Natural killer cell (primary cell): ENCODE measurements around the gene ST6GALNAC4. TPM values are rescaled to one million over a fixed set of nuclear protein-coding genes. Genes with fewer than 3 reads are reported as not detected.

Experiments used
- ATAC-seq, 3 donors: fragments of 150-1000 bp in 2 of 3; fragments of 200-7000 bp in 1 of 3; cut with Tn5 transposase; 1 replicate in 1 of 3; 2 replicates in 2 of 3; pipeline ENCODE4 v1.10.0; 2021; ENCODE audit warnings: mild to moderate bottlenecking in 2 of 3, moderate library complexity in 2 of 3
- DNase-seq, 2 donors: peaks; one replicate each; pipeline versions ENCODE4 v3.0.0 to v3.0.0-alpha.2; 2013 to 2021; ENCODE audit warnings: mixed read lengths in 1 of 2
- H3K27ac ChIP-seq: one replicate; pipeline ENCODE4 v1.5.1; 2013; ENCODE audit warnings: mild to moderate bottlenecking, low read length
- H3K27me3 ChIP-seq: one replicate; pipeline ENCODE4 v1.6.1; 2013; ENCODE audit warnings: low read length; ENCODE audit not compliant: control insufficient read depth, insufficient read depth
- H3K36me3 ChIP-seq: one replicate; pipeline ENCODE4 v1.6.1; 2013; ENCODE audit warnings: low read length; ENCODE audit not compliant: control insufficient read depth, insufficient read depth
- H3K4me1 ChIP-seq: one replicate; pipeline ENCODE4 v1.6.1; 2013; ENCODE audit warnings: low read length; ENCODE audit not compliant: control insufficient read depth, insufficient read depth
- H3K4me3 ChIP-seq: one replicate; pipeline ENCODE4 v1.5.1; 2013; ENCODE audit warnings: low read length
- H3K9me3 ChIP-seq: one replicate; pipeline ENCODE4 v1.6.1; 2013; ENCODE audit warnings: low read length; ENCODE audit not compliant: control insufficient read depth, insufficient read depth
- H3K27ac Mint-ChIP-seq, 2 donors: one replicate each; pipeline ENCODE4 v1.8.0; 2022; ENCODE audit warnings: mild to moderate bottlenecking in 2 of 2, mixed read lengths in 2 of 2, moderate library complexity in 1 of 2
- H3K27me3 Mint-ChIP-seq, 2 donors: one replicate each; pipeline ENCODE4 v1.8.0; 2022; ENCODE audit warnings: low read depth in 2 of 2, mixed read lengths in 2 of 2
- H3K36me3 Mint-ChIP-seq: one replicate; pipeline ENCODE4 v1.8.0; 2022; ENCODE audit warnings: mixed read lengths
- H3K4me1 Mint-ChIP-seq, 2 donors: one replicate each; pipeline ENCODE4 v1.8.0; 2022; ENCODE audit warnings: mixed read lengths in 2 of 2
- H3K4me3 Mint-ChIP-seq: one replicate; pipeline ENCODE4 v1.8.0; 2022; ENCODE audit warnings: mild to moderate bottlenecking, moderate library complexity, mixed read lengths
- H3K9me3 Mint-ChIP-seq, 2 donors: one replicate each; pipeline ENCODE4 v1.8.0; 2022; ENCODE audit warnings: mixed read lengths in 2 of 2
- WGBS: methylation state at CpG from one replicate; pipeline ENCODE4 v1.1.7; 2013; ENCODE audit warnings: missing lambda C conversion rate; ENCODE audit not compliant: insufficient coverage; 5-methylcytosine and 5-hydroxymethylcytosine counted together
- intact Hi-C: fragments of 100-400 bp; cut with micrococcal nuclease; formaldehyde crosslinking; loops from one replicate; pipeline ENCODE4 v1.14.2; 2022
- total RNA-seq, 4 donors: library from RNA; stranded (reverse); fragments of 120-200 nt in 1 of 4; gene quantifications; one replicate each; pipeline versions ENCODE4 v1.2.3 to v1.2.4, GENCODE V29; 2013 to 2022
- TF ChIP-seq, protein P1 (sequence below): fragments of 200-600 bp; IDR thresholded peaks from one replicate; pipeline ENCODE4 v1.8.0; 2022; ENCODE audit warnings: antibody characterized with exemption

The ST6GALNAC4 gene
- total RNA-seq, 3 donors from 2014 or later (not counting 1 experiment from before 2014, with no cell fraction given) = 18.8 to 33.0 (median 20.4) TPM

DNA sequence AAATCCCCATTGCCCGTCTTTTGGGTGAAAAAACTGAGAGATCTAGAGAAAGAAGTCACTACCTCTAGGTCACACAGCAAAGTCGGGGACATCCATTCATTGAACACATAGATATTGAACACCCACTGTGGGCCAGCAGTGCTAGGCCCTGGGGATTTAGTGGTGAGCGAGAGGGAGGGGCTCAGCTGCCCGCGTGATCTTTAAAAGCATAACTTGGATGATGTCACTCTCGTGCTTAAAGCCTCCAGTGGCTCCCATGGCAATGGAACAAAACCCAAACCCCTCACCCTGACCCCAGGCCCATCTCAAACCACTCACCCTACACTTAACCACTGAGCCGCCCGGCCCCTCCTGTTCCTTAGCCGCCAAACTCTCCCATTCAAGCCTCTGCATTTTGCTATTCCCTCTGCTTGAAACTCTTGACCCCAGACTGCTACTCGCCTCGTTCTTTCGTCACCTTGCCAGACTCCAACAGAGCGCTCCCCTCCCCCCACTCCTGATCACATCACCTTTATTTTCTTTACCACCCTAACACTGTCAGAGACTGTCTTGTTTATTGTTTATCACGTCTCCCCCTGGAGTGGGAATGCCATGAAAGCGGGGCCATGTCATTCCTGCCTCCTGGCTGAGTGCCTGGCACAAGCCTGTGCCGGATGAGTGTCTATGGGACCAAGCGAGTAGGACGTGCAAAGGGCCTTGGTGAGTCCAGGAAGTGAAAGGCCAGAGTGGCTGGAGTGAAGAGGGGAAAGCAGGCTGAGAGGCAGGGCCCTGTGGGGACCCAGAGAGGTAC is 14.4 kb upstream of the ST6GALNAC4 start:
- Histone ChIP-seq H3K9me3 (no peaks in the 10 kb centered on the region), H3K27me3 (peaks cover 16% of the 10 kb centered on the region), H3K4me1 (peaks cover 49% of the 10 kb centered on the region), H3K4me3 (peak overlapping the region; percentile 27), H3K27ac (no peak overlapping the region), H3K36me3 (peaks cover 4% of the 10 kb centered on the region)
- TF ChIP-seq, protein P1, sequence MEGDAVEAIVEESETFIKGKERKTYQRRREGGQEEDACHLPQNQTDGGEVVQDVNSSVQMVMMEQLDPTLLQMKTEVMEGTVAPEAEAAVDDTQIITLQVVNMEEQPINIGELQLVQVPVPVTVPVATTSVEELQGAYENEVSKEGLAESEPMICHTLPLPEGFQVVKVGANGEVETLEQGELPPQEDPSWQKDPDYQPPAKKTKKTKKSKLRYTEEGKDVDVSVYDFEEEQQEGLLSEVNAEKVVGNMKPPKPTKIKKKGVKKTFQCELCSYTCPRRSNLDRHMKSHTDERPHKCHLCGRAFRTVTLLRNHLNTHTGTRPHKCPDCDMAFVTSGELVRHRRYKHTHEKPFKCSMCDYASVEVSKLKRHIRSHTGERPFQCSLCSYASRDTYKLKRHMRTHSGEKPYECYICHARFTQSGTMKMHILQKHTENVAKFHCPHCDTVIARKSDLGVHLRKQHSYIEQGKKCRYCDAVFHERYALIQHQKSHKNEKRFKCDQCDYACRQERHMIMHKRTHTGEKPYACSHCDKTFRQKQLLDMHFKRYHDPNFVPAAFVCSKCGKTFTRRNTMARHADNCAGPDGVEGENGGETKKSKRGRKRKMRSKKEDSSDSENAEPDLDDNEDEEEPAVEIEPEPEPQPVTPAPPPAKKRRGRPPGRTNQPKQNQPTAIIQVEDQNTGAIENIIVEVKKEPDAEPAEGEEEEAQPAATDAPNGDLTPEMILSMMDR = no peak
- Mint-ChIP-seq H3K4me1 (peaks cover 25 to 47% of the 10 kb centered on the region in 2 donors), H3K27ac (peak overlapping the region in 1 of 2 donors; percentile 58), H3K36me3 (no peaks in the 10 kb centered on the region), H3K9me3 (no peaks in the 10 kb centered on the region), H3K4me3 (peak overlapping the region; percentile 69), H3K27me3 (peaks cover under 1 to 2% of the 10 kb centered on the region in 2 donors)
- WGBS = 52% methylated on average over 18 of the region's 18 CpGs
- peak in 1 of 2 donors; percentile 58 for DNase-seq
- intact Hi-C loops = no loop called here
- ATAC-seq = peak in 2 of 3 donors; percentile 36 to 41

DNA sequence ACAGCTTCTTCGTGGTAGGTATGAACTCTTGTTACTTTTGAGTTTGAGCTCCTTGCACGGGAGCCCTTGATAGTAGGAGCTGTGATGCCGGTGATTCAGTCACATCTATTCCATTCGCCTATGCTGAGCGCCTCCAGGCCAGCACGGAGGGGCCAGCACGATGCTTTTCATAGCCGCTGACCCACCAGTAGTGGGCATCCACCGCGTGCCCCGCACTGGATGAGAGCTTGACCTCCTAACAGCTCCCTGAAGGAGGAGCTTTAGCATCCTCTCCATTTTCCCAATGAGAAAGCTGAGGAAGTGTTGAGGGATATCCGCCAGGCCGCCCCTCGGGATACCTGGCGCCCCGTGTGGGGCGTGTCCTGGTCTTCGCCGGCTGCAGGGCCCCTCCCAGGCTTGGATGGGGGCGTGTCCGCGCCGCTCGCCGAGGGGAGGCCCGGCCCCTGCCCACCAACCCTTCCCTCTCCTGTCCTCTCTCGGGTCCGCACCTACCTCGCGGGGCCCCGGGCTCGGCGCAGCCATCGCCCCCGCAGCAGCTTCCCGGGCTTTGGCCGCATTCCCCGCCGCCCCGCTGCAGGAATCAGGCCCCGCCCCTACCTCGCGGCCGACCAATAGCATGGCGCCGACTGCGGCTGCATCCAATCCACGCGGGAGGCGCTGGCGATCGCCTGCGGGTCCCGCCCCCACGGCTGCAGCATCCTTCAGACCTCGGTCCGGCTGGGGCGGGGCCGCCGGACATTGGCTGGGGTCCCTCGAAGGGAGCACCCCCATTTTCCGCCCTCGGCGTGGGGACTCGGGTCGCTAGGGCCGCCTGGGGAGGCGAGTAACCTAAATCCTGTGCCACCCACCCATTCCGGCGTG is 13.6 kb upstream of the ST6GALNAC4 start, which contains the start of gene PIP5KL1:
Gene PIP5KL1, minus strand, starts transcription at position 547 of the 861 bp plus-strand sequence. Its CDS starts 25 bp downstream, at position 522.
- peaks cover 18% of the 10 kb centered on the region for H3K27me3 ChIP-seq
- 3% methylated on average over 70 of the region's 70 CpGs for WGBS
- H3K9me3 Mint-ChIP-seq = no peaks in the 10 kb centered on the region
- TF ChIP-seq, protein P1 = no peak
- H3K27me3 Mint-ChIP-seq = peaks cover 9 to 10% of the 10 kb centered on the region in 2 donors
- peak; percentile 81 to 86 (median 83) for ATAC-seq
- peaks cover 43% of the 10 kb centered on the region for H3K4me1 ChIP-seq
- peaks cover 2% of the 10 kb centered on the region for H3K36me3 ChIP-seq
- intact Hi-C loops = no loop called here
- peak within 1 kb of the TSS; percentile 27 for H3K4me3 ChIP-seq
- H3K27ac ChIP-seq = no peak within 1 kb of the TSS
- H3K4me1 Mint-ChIP-seq = peaks cover 17 to 43% of the 10 kb centered on the region in 2 donors
- H3K27ac Mint-ChIP-seq = peak within 1 kb of the TSS in 1 of 2 donors; percentile 58
- DNase-seq = peak; percentile 73 to 83
- peak within 1 kb of the TSS; percentile 69 for H3K4me3 Mint-ChIP-seq
- no peaks in the 10 kb centered on the region for H3K9me3 ChIP-seq
- H3K36me3 Mint-ChIP-seq = no peaks in the 10 kb centered on the region

DNA sequence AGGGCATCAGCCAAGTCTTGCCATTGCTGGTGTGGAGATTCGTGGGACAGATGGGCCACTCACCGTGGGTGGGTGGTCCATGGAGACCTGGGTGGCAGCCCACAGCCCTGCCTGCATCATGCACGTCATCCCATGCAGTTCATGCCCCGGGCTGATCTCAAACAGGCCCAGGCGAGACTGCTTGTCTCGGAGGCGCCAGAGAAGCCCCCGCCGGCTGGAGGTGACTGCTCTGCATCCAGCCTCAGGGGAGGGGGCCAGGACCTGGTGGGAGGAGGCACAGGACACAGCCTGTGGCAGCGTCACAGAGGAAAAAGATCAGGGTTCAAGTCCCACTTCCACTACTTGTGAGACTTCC is 12.8 kb upstream of the ST6GALNAC4 start:
- TF ChIP-seq, protein P1 = no peak
- H3K27me3 ChIP-seq = peaks cover 18% of the 10 kb centered on the region
- Mint-ChIP-seq H3K27me3 (peaks cover 15 to 16% of the 10 kb centered on the region in 2 donors), H3K36me3 (no peaks in the 10 kb centered on the region), H3K4me3 (peak overlapping the region; percentile 56), H3K27ac (no peak overlapping the region), H3K9me3 (no peaks in the 10 kb centered on the region), H3K4me1 (peaks cover 17 to 37% of the 10 kb centered on the region in 2 donors)
- H3K27ac ChIP-seq = no peak overlapping the region
- ATAC-seq (no peak), DNase-seq (no peak)
- no peaks in the 10 kb centered on the region for H3K9me3 ChIP-seq
- no peaks in the 10 kb centered on the region for H3K36me3 ChIP-seq
- WGBS = 81% methylated on average over 10 of the region's 10 CpGs
- H3K4me3 ChIP-seq = no peak overlapping the region
- intact Hi-C loops = no loop called here
- H3K4me1 ChIP-seq = peaks cover 42% of the 10 kb centered on the region
